DND-41 (cell line): ENCODE measurements around the gene ZNF20.

ENCODE experiments used
- CTCF ChIP-seq: IDR thresholded peaks from 2 replicates; pipeline ENCODE4 v1.5.1; 2012; ENCODE audit warnings: borderline replicate concordance, low read length, moderate library complexity, mild to moderate bottlenecking; ENCODE audit not compliant: poor library complexity, severe bottlenecking; ENCODE audit errors: extremely low read depth
- EZH2 ChIP-seq: IDR thresholded peaks from 3 replicates; pipeline ENCODE4 v1.6.1; 2012; ENCODE audit warnings: borderline replicate concordance, low read depth, mild to moderate bottlenecking, moderate library complexity, low read length, inconsistent platforms; ENCODE audit not compliant: severe bottlenecking

GRCh38 chr19:12111176-12111575 is 29.0 kb downstream of the ZNF20 start:
- TF ChIP-seq CTCF (no peak), EZH2 (no peak)
